ENCODE data around the gene SLC26A6.

DNA sequence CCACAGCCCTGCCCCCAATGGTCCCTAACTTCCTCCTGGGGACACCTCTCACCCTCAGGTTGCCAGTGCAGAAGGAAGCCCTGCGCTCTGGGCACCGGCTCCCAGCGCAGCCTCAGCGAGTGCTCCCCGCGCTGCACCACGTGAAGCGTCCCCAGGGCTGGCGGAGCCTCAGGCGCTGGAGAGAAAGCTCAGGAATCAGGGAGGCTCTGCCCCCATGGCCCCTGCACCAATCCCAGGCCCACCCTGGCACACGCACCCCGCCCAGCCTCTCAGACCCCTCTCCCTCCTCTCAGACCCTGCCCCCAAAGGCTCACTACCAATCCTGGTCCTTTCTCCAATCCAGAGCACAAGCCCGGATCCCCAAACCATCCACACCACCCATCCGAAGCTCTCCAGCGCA, 47.0 kb downstream of the SLC26A6 start:
- TF ChIP-seq, protein P1, sequence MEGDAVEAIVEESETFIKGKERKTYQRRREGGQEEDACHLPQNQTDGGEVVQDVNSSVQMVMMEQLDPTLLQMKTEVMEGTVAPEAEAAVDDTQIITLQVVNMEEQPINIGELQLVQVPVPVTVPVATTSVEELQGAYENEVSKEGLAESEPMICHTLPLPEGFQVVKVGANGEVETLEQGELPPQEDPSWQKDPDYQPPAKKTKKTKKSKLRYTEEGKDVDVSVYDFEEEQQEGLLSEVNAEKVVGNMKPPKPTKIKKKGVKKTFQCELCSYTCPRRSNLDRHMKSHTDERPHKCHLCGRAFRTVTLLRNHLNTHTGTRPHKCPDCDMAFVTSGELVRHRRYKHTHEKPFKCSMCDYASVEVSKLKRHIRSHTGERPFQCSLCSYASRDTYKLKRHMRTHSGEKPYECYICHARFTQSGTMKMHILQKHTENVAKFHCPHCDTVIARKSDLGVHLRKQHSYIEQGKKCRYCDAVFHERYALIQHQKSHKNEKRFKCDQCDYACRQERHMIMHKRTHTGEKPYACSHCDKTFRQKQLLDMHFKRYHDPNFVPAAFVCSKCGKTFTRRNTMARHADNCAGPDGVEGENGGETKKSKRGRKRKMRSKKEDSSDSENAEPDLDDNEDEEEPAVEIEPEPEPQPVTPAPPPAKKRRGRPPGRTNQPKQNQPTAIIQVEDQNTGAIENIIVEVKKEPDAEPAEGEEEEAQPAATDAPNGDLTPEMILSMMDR (IDR thresholded peaks at IDR 0.05) = no peak
- TF ChIP-seq EZH2 (IDR thresholded peaks at IDR 0.05; ENCODE audit: borderline replicate concordance, insufficient read depth, low read depth, low read length, poor library complexity, severe bottlenecking) = no peak

All from B cell (primary cell).